CD4-positive, alpha-beta T cell treated with Interleukin-12 subunit alpha and Interleukin-12 subunit beta, for 1 hour (primary cell): ENCODE data around the gene TMCO6.

Source experiments
- DNase-seq: peaks from one replicate; pipeline ENCODE4 v3.0.0-alpha.2; 2020

The TMCO6 gene

DNA sequence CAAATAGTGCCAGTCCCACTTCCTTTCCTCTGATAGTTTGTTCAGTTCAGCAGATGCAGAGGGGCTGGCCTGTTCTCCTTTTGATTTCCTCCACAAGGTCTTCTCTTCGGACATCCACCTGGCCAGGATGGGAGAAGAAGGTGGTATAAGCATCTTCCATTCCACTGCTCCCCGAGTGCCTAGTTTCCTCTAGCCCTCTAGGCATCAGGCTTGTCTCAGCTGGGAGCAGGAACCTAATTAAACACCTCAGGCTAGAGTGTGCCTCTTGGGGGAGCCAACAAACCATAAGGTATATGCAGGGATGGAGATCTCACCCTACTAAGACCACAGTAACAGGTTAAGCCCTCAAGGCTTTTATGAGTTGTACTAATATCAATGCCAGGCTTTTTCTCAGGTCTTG lies 35.0 kb downstream of the TMCO6 start:
- no peak for DNase-seq

GRCh38 chr5:140674629-140675028 lies 35.4 kb downstream of the TMCO6 start:
- no peak for DNase-seq

DNA sequence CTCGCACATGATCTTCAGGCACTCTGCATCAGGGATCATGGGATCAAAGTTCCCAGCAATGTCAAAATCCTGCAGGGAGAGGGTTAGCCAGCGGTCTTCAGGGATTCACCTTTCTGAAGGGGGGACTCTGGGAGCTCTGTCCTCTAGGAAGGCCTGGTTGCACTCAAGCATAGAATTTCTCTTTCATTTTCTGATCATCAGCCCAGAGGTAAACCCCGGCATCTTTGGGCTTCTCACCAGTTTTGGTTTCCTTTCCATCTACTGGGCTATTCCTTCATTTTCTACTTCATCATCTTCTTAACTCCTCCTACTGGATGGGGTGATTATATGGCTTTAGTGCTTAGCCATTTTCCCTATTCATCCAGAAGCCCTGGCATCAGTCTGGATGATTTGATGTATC lies 38.7 kb downstream of the TMCO6 start:
- DNase-seq, result no peak

GRCh38 chr5:140678993-140679392 lies 39.7 kb downstream of the TMCO6 start:
- DNase-seq, result no peak

- DNase-seq, result no peak
These were observed 51.2 kb downstream of the TMCO6 start for GRCh38 chr5:140690376-140690932.

DNA sequence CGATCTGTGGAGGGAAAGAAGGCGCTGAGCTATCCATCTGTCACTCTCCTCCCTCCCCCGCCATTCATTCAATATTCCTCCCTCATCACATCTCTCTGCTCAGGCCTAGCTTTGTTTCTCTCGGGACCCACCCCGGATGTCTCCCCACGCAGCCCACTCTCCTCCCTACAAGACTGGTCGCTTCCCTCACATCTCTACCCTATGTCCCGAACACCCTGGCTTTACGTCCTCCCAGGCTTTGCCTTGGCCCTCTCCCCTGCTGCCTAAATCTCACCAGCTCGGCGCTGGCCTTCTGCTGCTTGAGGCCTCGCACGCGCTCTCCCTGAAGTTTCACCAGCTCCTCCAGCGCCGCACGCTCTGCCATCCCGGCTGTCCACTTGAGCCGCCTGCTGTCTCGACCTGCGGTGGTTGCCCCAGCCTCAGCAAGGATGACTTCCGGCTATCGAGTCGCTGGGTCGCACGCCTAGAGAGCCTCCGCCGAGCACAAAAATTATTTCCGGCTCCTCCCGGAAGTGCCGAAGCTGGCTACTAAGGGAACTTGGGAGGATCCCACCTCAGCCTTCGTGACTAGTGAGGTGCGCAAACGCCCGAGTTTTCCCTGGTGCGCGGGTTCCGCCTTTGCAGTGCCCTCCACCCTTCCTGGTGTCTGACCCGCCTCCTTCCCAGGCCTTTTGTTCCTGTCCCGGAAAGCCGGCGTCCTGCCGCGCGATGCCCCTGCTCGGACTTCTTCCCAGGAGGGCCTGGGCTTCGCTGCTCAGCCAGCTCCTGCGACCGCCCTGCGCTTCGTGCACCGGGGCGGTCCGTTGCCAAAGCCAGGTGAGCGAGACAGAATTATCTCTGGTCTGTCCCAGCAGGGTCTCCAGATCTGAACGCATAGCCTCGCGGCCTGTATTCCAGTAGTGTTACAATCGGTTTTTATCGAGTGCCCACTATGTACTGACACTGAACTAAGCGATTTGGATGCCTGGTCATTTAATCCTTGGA lies 52.0 kb downstream of the TMCO6 start, which contains the start of the genes HARS1 and HARS2:
TSS of gene HARS1 (minus strand) at position 430 of the 984 bp plus-strand sequence. CDS start at position 364, 66 bp downstream.
TSS of gene HARS2 (plus strand) at position 515 of the 984 bp plus-strand sequence. CDS start at position 709, 194 bp downstream.
- DNase-seq, result peak; percentile 88

DNA sequence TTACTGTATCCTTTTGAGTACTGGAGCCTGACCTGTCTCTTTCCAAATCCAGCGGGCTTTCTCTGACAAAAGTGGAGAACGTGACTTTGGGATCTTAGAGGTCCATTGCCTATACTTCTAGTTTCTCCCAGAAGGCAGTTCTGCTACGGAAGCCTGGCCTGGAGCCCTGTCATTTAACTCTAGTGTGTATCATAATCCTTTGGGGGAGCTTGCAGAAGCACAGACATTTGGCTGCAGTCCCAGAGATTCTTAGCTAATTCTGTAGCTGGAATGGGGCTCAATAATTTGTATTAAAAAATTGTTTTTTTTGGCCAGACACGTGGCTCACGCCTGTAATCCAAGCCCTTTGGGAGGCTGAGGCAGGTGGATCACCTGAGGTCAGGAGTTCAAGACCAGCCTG lies 55.0 kb downstream of the TMCO6 start:
- no peak for DNase-seq
